ENCODE results near the gene PLD1.
A peak's percentile ranks its signal among the peaks of the same experiment; 100 is the strongest.

Gene PLD1

DNA sequence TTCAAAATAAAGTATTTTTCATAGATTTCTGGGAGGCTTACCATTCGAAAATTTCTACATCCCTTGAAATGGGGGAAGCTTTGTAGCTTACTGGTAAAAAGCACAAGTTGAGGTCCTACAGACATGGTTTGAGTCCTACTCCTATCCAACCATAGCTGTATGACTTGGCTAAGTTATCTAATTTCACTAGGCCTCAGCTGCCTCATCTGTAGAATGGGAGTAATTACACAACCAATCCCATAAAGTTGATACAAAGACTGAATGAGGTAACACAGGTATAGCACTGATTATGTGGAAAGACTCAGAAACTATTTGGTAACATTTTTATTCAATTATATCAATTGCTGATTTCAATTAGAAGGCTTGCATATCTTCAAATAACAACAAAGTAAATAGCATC, 157.4 kb downstream of the PLD1 start:
- DNase-seq (ENCODE audit: low read depth): no peak

DNA sequence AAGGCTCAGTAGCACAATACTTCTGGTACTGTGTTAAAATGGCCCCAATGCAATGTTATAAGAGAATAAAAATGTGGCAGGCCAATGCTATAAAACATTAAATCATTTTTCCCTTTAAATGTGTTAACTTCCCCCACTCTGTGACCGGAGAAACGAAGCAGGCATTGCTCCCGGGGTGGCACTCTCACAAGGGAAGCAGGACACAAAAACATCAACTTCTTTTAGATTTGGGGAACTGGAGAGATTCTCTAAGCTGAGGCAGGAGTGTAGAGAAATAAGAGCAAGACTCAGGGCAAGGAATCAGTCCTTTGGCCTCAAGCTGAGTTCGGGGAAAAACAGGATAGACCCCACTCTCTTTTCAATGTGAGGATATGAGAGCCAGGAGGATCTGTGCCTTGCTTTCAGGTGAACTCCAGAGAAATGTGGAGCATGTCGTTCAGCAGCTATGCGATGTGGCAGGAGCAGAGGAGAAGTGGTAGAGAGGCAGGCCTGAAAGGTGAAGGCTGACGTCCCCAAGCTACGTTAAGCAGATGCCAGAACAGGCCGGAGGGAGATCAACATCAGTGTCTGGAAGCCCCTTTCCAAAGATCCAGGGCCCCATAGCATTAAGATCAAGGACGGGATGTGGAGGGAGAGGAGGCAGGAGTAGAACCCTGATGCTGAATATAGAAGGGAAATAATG, 160.2 kb downstream of the PLD1 start:
- TF ChIP-seq, protein P1, sequence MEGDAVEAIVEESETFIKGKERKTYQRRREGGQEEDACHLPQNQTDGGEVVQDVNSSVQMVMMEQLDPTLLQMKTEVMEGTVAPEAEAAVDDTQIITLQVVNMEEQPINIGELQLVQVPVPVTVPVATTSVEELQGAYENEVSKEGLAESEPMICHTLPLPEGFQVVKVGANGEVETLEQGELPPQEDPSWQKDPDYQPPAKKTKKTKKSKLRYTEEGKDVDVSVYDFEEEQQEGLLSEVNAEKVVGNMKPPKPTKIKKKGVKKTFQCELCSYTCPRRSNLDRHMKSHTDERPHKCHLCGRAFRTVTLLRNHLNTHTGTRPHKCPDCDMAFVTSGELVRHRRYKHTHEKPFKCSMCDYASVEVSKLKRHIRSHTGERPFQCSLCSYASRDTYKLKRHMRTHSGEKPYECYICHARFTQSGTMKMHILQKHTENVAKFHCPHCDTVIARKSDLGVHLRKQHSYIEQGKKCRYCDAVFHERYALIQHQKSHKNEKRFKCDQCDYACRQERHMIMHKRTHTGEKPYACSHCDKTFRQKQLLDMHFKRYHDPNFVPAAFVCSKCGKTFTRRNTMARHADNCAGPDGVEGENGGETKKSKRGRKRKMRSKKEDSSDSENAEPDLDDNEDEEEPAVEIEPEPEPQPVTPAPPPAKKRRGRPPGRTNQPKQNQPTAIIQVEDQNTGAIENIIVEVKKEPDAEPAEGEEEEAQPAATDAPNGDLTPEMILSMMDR (IDR thresholded peaks at IDR 0.05; ENCODE audit: low read length, missing control alignments): no peak
- no peak for DNase-seq (ENCODE audit: low read depth)
- H3K4me3 ChIP-seq (replicated peaks; ENCODE audit: low read depth, low read length): no peak overlapping the region

More for the DNA sequence above, 157.4 kb downstream of the PLD1 start:
- TF ChIP-seq, protein P1 (IDR thresholded peaks at IDR 0.05; ENCODE audit: low read length, missing control alignments): no peak
- H3K4me3 ChIP-seq (replicated peaks; ENCODE audit: low read depth, low read length): no peak overlapping the region

DNA sequence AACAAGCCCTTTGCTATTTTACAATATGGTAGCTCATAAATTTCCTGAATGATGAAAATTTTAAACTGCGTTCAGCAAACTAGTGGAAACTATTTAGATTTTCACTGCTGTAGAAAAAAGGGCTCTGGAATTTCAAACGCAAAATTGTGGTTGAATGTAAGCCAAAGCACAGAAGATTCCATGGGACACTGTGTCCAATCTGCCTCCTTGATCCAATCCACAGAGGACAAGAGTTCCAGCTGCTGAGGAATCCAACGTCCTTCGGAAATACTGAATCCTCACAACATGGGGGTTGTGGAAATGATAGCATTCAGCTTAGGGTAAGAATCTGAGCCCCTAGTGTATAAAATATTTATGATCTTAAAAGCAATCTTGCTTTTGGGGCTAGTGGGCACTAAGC, 161.0 kb downstream of the PLD1 start:
- no peak for DNase-seq (ENCODE audit: low read depth)
- H3K4me3 ChIP-seq (replicated peaks; ENCODE audit: low read depth, low read length): no peak overlapping the region
- TF ChIP-seq, protein P1 (IDR thresholded peaks at IDR 0.05; ENCODE audit: low read length, missing control alignments): no peak

DNA sequence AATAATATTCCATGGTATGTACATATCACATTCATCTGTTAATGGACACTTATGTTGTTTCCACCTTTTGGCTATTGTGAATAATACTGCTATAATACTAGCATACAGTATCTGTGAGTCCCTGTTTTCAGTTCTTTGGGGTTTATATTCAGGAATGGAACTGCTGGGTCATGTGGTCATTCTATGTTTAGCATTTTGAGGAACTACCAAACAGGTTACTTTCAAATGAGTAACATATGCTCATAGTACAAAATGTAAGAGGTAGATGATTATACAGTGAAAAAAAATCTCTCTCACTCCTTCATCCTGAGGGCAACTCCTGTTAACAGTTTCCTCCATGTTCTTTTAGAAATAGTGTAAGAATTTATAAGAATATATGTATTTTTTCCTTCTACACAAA, 162.2 kb downstream of the PLD1 start:
- TF ChIP-seq, protein P1 (IDR thresholded peaks at IDR 0.05; ENCODE audit: low read length, missing control alignments): no peak
- H3K4me3 ChIP-seq (replicated peaks; ENCODE audit: low read depth, low read length): no peak overlapping the region
- DNase-seq (ENCODE audit: low read depth): no peak

DNA sequence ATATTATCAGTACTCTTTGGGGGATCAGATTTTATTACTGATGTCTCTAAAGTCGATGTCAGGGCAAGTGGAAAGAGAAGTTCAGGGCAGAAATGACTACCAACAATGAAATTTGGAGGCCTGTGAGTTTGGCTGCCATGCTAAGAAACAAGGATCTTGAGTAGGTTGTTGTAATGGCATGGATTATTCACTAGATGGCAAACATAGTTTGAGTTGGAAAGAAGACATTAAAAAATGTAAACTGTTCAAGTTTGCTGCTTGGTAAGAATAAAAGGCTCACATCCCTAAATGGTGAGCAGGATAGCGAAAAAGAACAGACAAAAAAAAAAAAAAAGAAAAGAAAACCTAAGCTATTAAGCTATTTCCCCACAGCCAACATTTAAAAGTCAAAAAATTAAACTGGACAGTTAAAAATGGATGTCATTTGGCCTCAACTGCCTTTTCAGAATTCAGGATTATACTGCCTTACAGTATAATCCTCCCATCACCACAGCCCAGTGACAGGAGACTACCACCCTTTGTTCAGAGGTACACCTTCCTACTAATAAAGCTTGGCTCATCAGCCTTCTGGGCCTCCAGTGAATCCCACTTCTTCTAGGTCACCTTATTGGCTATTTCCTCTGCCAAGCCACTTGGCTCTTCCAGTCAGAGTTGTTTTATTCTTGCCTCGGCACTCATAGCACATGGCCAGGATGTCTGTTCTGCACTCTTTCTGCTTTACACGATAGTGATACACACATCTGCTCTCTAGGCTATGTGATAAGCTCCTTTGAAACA, 163.7 kb downstream of the PLD1 start:
- TF ChIP-seq, protein P1 (IDR thresholded peaks at IDR 0.05; ENCODE audit: low read length, missing control alignments): peak; percentile 63
- peak; percentile 88 for DNase-seq (ENCODE audit: low read depth)
- no peak overlapping the region for H3K4me3 ChIP-seq (replicated peaks; ENCODE audit: low read depth, low read length)

DNA sequence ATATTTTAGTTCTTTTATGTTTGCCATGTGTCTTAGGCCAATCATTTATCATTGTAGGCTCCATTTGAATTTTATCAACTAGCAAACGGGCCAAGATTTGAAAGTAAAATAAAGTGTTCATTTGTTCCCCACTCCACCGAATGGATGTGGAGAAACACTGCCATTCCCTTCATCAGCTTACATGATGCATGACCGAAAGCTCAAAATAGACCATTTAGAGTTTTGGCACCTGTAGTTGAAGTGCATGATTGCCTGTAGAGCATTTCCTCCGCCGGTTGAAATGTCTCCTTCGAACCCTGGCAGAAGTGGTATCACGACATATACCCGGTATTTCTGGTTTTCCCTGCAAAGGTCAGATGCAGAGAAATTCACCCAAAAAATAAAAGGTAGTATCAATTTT, 165.6 kb downstream of the PLD1 start:
- DNase-seq (ENCODE audit: low read depth): no peak
- TF ChIP-seq, protein P1 (IDR thresholded peaks at IDR 0.05; ENCODE audit: low read length, missing control alignments): no peak
- H3K4me3 ChIP-seq (replicated peaks; ENCODE audit: low read depth, low read length): no peak overlapping the region

Data from fibroblast of pulmonary artery (primary cell).